Type B pancreatic cell (in vitro differentiated cells): ENCODE results near the gene STARD7. TPM values are rescaled to one million over a fixed set of nuclear protein-coding genes. Genes with fewer than 3 reads are reported as not detected.

Experiments used
- DNase-seq: peaks from one replicate; pipeline ENCODE4 v3.0.0; 2021; ENCODE audit warnings: mixed read lengths; ENCODE audit not compliant: unreplicated experiment; ENCODE audit errors: extremely low spot score
- H3K27ac Mint-ChIP-seq: 2 replicates; pipeline ENCODE4 v1.8.0; 2021; ENCODE audit warnings: mild to moderate bottlenecking, mixed read lengths
- H3K27me3 Mint-ChIP-seq: 2 replicates; pipeline ENCODE4 v1.8.0; 2021; ENCODE audit warnings: mixed read lengths
- H3K36me3 Mint-ChIP-seq: 2 replicates; pipeline ENCODE4 v1.8.0; 2021; ENCODE audit warnings: mixed read lengths
- H3K4me1 Mint-ChIP-seq: one replicate; pipeline ENCODE4 v1.8.0; 2021; ENCODE audit warnings: mixed read lengths; ENCODE audit not compliant: unreplicated experiment
- H3K4me3 Mint-ChIP-seq: 2 replicates; pipeline ENCODE4 v1.8.0; 2021; ENCODE audit warnings: mild to moderate bottlenecking, mixed read lengths
- H3K9me3 Mint-ChIP-seq: 2 replicates; pipeline ENCODE4 v1.8.0; 2021; ENCODE audit warnings: mixed read lengths
- CTCF ChIP-seq: fragments of 200-600 bp; sonication (generic); conservative IDR thresholded peaks from 2 replicates; pipeline ENCODE4 v1.5.0; 2021; ENCODE audit warnings: antibody characterized with exemption, mild to moderate bottlenecking
- total RNA-seq: library from RNA; stranded (reverse); gene quantifications from 2 replicates; pipeline ENCODE4 v1.2.1, GENCODE V29; 2021; ENCODE audit warnings: low replicate concordance

STARD7 gene
- total RNA-seq, 1 donor from 2014 or later = 146 TPM

- no peak for TF ChIP-seq CTCF
- no peaks in the 10 kb centered on the region for H3K9me3 Mint-ChIP-seq
- peak overlapping the region; percentile 77 for H3K27ac Mint-ChIP-seq
- H3K27me3 Mint-ChIP-seq = no peaks in the 10 kb centered on the region
- peaks cover 33% of the 10 kb centered on the region for H3K36me3 Mint-ChIP-seq
- no peak overlapping the region for H3K4me3 Mint-ChIP-seq
- no peaks in the 10 kb centered on the region for H3K4me1 Mint-ChIP-seq
- no peak for DNase-seq
These were observed 23.6 kb downstream of the STARD7 start for GRCh38 chr2:96184989-96185388.

- Mint-ChIP-seq H3K36me3 (peaks cover 33% of the 10 kb centered on the region), H3K4me1 (no peaks in the 10 kb centered on the region), H3K9me3 (no peaks in the 10 kb centered on the region), H3K27me3 (no peaks in the 10 kb centered on the region), H3K27ac (no peak overlapping the region), H3K4me3 (no peak overlapping the region)
- TF ChIP-seq CTCF = no peak
- DNase-seq = no peak
These were observed 24.4 kb downstream of the STARD7 start for GRCh38 chr2:96184188-96184587.

- no peak overlapping the region for H3K4me3 Mint-ChIP-seq
- no peaks in the 10 kb centered on the region for H3K4me1 Mint-ChIP-seq
- no peaks in the 10 kb centered on the region for H3K9me3 Mint-ChIP-seq
- TF ChIP-seq CTCF = no peak
- DNase-seq = no peak
- no peaks in the 10 kb centered on the region for H3K27me3 Mint-ChIP-seq
- peaks cover 27% of the 10 kb centered on the region for H3K36me3 Mint-ChIP-seq
- no peak overlapping the region for H3K27ac Mint-ChIP-seq
These were observed 27.1 kb downstream of the STARD7 start for GRCh38 chr2:96181529-96181928.

GRCh38 chr2:96180521-96180920, 28.1 kb downstream of the STARD7 start:
- Mint-ChIP-seq H3K4me3 (no peak overlapping the region), H3K27me3 (no peaks in the 10 kb centered on the region), H3K4me1 (no peaks in the 10 kb centered on the region), H3K27ac (no peak overlapping the region), H3K36me3 (peaks cover 17% of the 10 kb centered on the region), H3K9me3 (no peaks in the 10 kb centered on the region)
- no peak for TF ChIP-seq CTCF
- DNase-seq = no peak

GRCh38 chr2:96180002-96180401, 28.6 kb downstream of the STARD7 start:
- no peaks in the 10 kb centered on the region for H3K27me3 Mint-ChIP-seq
- TF ChIP-seq CTCF = no peak
- DNase-seq = no peak
- H3K4me1 Mint-ChIP-seq = no peaks in the 10 kb centered on the region
- no peaks in the 10 kb centered on the region for H3K9me3 Mint-ChIP-seq
- H3K4me3 Mint-ChIP-seq = no peak overlapping the region
- peaks cover 12% of the 10 kb centered on the region for H3K36me3 Mint-ChIP-seq
- H3K27ac Mint-ChIP-seq = no peak overlapping the region

GRCh38 chr2:96176661-96177060, 32.0 kb downstream of the STARD7 start:
- no peak overlapping the region for H3K4me3 Mint-ChIP-seq
- H3K9me3 Mint-ChIP-seq = no peaks in the 10 kb centered on the region
- no peak for DNase-seq
- H3K27me3 Mint-ChIP-seq = no peaks in the 10 kb centered on the region
- no peak overlapping the region for H3K27ac Mint-ChIP-seq
- H3K36me3 Mint-ChIP-seq = no peaks in the 10 kb centered on the region
- no peak for TF ChIP-seq CTCF
- peaks cover 4% of the 10 kb centered on the region for H3K4me1 Mint-ChIP-seq
